ENCODE measurements around the gene ABCB6.
"Not testable (repeated sequence)": the region's sequence is repeated elsewhere in the genome, so short reads cannot be mapped to it uniquely, and the experiment has no call there.

ABCB6 gene

GRCh38 chr2:219213486-219214071 lies 5.2 kb downstream of the ABCB6 start:
- no peak for DNase-seq (ENCODE audit: low spot score)

GRCh38 chr2:219213026-219213415 lies 5.7 kb downstream of the ABCB6 start:
- no peak for DNase-seq (ENCODE audit: low spot score)

- DNase-seq (ENCODE audit: low spot score), result no peak
These were observed 7.8 kb downstream of the ABCB6 start for GRCh38 chr2:219210886-219211362.

GRCh38 chr2:219210196-219210885 lies 8.4 kb downstream of the ABCB6 start:
- DNase-seq (ENCODE audit: low spot score), result no peak

GRCh38 chr2:219209236-219210195 lies 9.2 kb downstream of the ABCB6 start:
- DNase-seq (ENCODE audit: low spot score), result no peak

- no peak for DNase-seq (ENCODE audit: low spot score)
These were observed 10.6 kb downstream of the ABCB6 start for GRCh38 chr2:219207884-219208740.

GRCh38 chr2:219207134-219207883 lies 11.4 kb downstream of the ABCB6 start:
- no peak for DNase-seq (ENCODE audit: low spot score)

GRCh38 chr2:219206328-219207133 lies 12.2 kb downstream of the ABCB6 start, which contains the start of gene ZFAND2B:
Gene ZFAND2B, plus strand, starts transcription at chr2:219206782. Its CDS starts 206 bp downstream, at chr2:219206988.
- DNase-seq (ENCODE audit: low spot score), result peak; percentile 93

GRCh38 chr2:219205981-219206327 lies 12.8 kb downstream of the ABCB6 start:
- no peak for DNase-seq (ENCODE audit: low spot score)

GRCh38 chr2:219205165-219205538 lies 13.6 kb downstream of the ABCB6 start:
- no peak for DNase-seq (ENCODE audit: low spot score)

GRCh38 chr2:219204425-219205164 lies 14.2 kb downstream of the ABCB6 start:
- no peak for DNase-seq (ENCODE audit: low spot score)

- not testable (repeated sequence) for DNase-seq (ENCODE audit: low spot score)
These were observed 17.4 kb downstream of the ABCB6 start for GRCh38 chr2:219201331-219201730.

GRCh38 chr2:219200502-219201326 lies 18.0 kb downstream of the ABCB6 start:
- DNase-seq (ENCODE audit: low spot score), result not testable (repeated sequence)

GRCh38 chr2:219199470-219200211 lies 19.1 kb downstream of the ABCB6 start:
- no peak for DNase-seq (ENCODE audit: low spot score)

- DNase-seq (ENCODE audit: low spot score), result no peak
These were observed 19.8 kb downstream of the ABCB6 start for GRCh38 chr2:219198974-219199373.

- DNase-seq (ENCODE audit: low spot score), result no peak
These were observed 21.4 kb downstream of the ABCB6 start for GRCh38 chr2:219197388-219197787.

- DNase-seq (ENCODE audit: low spot score), result no peak
These were observed 31.9 kb downstream of the ABCB6 start for GRCh38 chr2:219186754-219187456.

All from activated CD4-positive, alpha-beta T cell treated with anti-CD3 and anti-CD28 coated beads, Interleukin-2, Interleukin-4, amounts not matched to agents 100 ng/mL and 50 ng/mL, durations not matched to agents 16 hours and 8 hours (primary cell).